Smooth muscle cell (in vitro differentiated cells): ENCODE data around the gene LYRM4. TPM values are rescaled to one million over a fixed set of nuclear protein-coding genes. Genes with fewer than 3 reads are reported as not detected.

Source experiments
- DNase-seq: peaks from one replicate; lab custom pipeline; 2025; ENCODE audit not compliant: unreplicated experiment; lab: John Stamatoyannopoulos, UW
- H2AFZ ChIP-seq: fragments of 200-600 bp; sonication (generic); 2 replicates; pipeline ENCODE4 v1.6.0; 2016; ENCODE audit warnings: antibody characterized with exemption, low read depth, mild to moderate bottlenecking
- H3F3A ChIP-seq: fragments of 200-600 bp; sonication (generic); 2 replicates; pipeline ENCODE4 v1.6.0; 2017; ENCODE audit warnings: antibody characterized with exemption, low read depth
- H3K27ac ChIP-seq: fragments of 200-600 bp; sonication (generic); 2 replicates; pipeline ENCODE4 v1.5.1; 2016; ENCODE audit warnings: low read depth, mild to moderate bottlenecking
- H3K27me3 ChIP-seq: fragments of 200-600 bp; sonication (generic); 2 replicates; pipeline ENCODE4 v1.6.1; 2016; ENCODE audit warnings: low read depth, mild to moderate bottlenecking
- H3K36me3 ChIP-seq: fragments of 200-600 bp; sonication (generic); 2 replicates; pipeline ENCODE4 v1.5.1; 2016; ENCODE audit warnings: low read depth
- H3K4me1 ChIP-seq: fragments of 200-600 bp; sonication (generic); 2 replicates; pipeline ENCODE4 v1.5.1; 2016; ENCODE audit warnings: low read depth
- H3K4me2 ChIP-seq: fragments of 200-600 bp; sonication (generic); 2 replicates; pipeline ENCODE4 v1.6.0; 2016; ENCODE audit warnings: mild to moderate bottlenecking
- H3K4me3 ChIP-seq: fragments of 200-600 bp; sonication (generic); 2 replicates; pipeline ENCODE4 v1.5.1; 2016; ENCODE audit warnings: mild to moderate bottlenecking
- H3K79me2 ChIP-seq: fragments of 200-600 bp; sonication (generic); 2 replicates; pipeline ENCODE4 v1.6.0; 2016; ENCODE audit warnings: low read depth, mild to moderate bottlenecking
- H3K9ac ChIP-seq: fragments of 200-600 bp; sonication (generic); 2 replicates; pipeline ENCODE4 v1.6.0; 2016; ENCODE audit warnings: low read depth
- H3K9me3 ChIP-seq: fragments of 200-600 bp; sonication (generic); replicated peaks from 2 replicates; pipeline ENCODE4 v1.5.1; 2016; ENCODE audit warnings: low read depth
- H4K20me1 ChIP-seq: fragments of 200-600 bp; sonication (generic); 2 replicates; pipeline ENCODE4 v1.6.0; 2016; ENCODE audit warnings: low read depth
- WGBS: methylation state at CpG from one replicate; pipeline ENCODE4 v1.1.7; 2016; ENCODE audit warnings: low lambda C conversion rate; 5-methylcytosine and 5-hydroxymethylcytosine counted together
- polyA plus RNA-seq: library from polyadenylated mRNA; unstranded; fragments of >200 nt; fragmentation: Nextera tagmentation; extraction: Ambion mirVana; gene quantifications from 2 replicates; pipeline ENCODE4 v1.2.1, GENCODE V29; 2016
- total RNA-seq: library from RNA; depleted of rRNA; stranded (reverse); fragments of >200 nt; gene quantifications from 2 replicates; pipeline ENCODE4 v1.2.3, GENCODE V29; 2014
- TF ChIP-seq, protein P1 (sequence below): fragments of 200-600 bp; sonication (generic); IDR thresholded peaks from 2 replicates; pipeline ENCODE4 v1.5.1; 2017; ENCODE audit warnings: borderline replicate concordance, mild to moderate bottlenecking, antibody characterized with exemption; ENCODE audit not compliant: insufficient read depth, poor library complexity, severe bottlenecking

The LYRM4 gene
- total and polyA plus RNA-seq, 2 experiments from 2014 or later: 26.1 to 27.1 TPM

DNA sequence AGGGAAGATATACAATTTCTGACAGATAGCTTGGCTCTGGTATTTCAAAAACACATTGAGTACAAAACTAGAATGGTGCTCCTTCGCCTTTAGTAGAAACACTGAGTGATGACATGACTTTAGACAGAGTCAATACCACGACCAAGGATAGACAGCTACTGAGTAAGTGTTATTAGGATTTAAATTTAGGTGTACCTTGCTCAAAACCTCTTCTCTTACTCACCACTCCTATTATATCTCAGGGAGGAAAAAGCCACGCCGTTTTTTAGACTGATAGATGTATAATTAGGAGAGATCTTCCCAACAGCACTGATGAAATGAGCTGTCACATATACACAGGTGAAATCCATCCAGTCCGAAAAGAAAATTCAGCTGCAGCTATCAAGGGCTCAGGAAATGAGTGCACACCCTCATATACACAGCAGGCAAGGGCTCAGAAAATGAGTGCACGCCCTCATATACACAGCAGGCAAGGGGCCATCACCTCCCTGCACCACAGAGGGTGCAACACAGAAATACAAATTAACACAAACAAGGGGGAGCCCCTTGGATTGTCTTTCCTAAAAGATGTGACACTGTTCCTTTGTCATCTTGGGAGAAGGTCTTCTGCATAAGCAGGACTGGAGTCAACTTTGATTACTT, 53.7 kb downstream of the LYRM4 start:
- Histone ChIP-seq H2AFZ (no peak overlapping the region), H3K4me1 (peaks cover 14% of the 10 kb centered on the region), H3K36me3 (no peaks in the 10 kb centered on the region), H3K27ac (no peak overlapping the region), H3K9me3 (no peaks in the 10 kb centered on the region), H3K4me3 (no peak overlapping the region), H3K4me2 (no peak overlapping the region), H3K9ac (no peak overlapping the region), H3K79me2 (no peaks in the 10 kb centered on the region), H3K27me3 (no peaks in the 10 kb centered on the region), H3F3A (no peaks in the 10 kb centered on the region), H4K20me1 (no peaks in the 10 kb centered on the region)
- DNase-seq: no peak
- WGBS: 87% methylated on average over 6 of the region's 6 CpGs
- TF ChIP-seq, protein P1, sequence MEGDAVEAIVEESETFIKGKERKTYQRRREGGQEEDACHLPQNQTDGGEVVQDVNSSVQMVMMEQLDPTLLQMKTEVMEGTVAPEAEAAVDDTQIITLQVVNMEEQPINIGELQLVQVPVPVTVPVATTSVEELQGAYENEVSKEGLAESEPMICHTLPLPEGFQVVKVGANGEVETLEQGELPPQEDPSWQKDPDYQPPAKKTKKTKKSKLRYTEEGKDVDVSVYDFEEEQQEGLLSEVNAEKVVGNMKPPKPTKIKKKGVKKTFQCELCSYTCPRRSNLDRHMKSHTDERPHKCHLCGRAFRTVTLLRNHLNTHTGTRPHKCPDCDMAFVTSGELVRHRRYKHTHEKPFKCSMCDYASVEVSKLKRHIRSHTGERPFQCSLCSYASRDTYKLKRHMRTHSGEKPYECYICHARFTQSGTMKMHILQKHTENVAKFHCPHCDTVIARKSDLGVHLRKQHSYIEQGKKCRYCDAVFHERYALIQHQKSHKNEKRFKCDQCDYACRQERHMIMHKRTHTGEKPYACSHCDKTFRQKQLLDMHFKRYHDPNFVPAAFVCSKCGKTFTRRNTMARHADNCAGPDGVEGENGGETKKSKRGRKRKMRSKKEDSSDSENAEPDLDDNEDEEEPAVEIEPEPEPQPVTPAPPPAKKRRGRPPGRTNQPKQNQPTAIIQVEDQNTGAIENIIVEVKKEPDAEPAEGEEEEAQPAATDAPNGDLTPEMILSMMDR: no peak

DNA sequence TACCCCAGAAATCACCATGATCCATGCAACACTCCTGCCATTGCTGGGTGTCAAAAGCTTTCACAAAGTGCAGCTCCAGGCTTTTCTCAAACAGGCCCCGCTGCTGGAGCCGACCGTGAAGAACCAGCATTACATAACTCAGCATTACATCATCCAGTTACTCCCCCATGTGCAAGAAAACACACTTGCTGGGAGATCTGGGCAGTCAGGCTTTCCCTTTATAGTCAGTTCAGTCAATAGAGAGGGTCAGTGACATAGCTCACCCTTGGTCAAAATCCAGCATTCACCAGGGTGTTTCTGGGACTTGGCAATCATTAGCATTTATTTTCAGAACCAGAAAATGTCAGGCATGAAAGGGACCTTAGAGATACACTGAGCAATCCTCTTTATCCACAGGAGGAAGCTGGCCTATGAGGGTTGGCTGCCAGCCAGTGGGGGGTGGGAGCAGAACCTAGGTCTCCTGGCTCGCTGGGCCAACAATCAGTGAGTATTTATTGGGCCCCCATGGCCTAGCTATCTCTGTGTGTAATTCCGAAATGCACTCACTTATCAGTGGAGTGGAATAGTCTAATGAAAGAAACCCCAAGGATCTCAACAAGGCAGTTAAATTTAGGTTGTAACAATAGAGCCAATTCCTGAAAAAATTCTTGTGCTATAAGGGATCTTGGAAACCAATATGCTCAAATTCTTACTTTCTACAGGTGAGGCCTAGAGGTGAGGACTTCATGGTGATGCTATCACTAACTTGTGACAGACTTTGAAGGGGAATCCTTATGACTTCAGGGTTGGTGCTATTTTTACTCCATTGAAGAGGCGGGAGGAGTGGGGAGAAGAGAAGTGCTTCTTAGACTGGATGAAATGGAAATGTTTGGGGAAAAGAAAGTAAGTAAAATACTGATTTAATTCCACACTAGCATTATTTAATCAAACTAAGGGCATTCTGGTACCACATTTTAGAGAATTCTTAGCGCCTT, 54.6 kb downstream of the LYRM4 start:
- H3K36me3 ChIP-seq: no peaks in the 10 kb centered on the region
- H3K27ac ChIP-seq: no peak overlapping the region
- no peak overlapping the region for H3K4me3 ChIP-seq
- peaks cover 14% of the 10 kb centered on the region for H3K4me1 ChIP-seq
- TF ChIP-seq, protein P1: no peak
- WGBS: 43% methylated on average over 7 of the region's 7 CpGs
- H2AFZ ChIP-seq: no peak overlapping the region
- H3K4me2 ChIP-seq: peak overlapping the region; percentile 26
- no peaks in the 10 kb centered on the region for H3K9me3 ChIP-seq
- no peaks in the 10 kb centered on the region for H3K27me3 ChIP-seq
- no peak for DNase-seq
- H4K20me1 ChIP-seq: no peaks in the 10 kb centered on the region
- H3F3A ChIP-seq: no peaks in the 10 kb centered on the region
- no peak overlapping the region for H3K9ac ChIP-seq
- no peaks in the 10 kb centered on the region for H3K79me2 ChIP-seq

DNA sequence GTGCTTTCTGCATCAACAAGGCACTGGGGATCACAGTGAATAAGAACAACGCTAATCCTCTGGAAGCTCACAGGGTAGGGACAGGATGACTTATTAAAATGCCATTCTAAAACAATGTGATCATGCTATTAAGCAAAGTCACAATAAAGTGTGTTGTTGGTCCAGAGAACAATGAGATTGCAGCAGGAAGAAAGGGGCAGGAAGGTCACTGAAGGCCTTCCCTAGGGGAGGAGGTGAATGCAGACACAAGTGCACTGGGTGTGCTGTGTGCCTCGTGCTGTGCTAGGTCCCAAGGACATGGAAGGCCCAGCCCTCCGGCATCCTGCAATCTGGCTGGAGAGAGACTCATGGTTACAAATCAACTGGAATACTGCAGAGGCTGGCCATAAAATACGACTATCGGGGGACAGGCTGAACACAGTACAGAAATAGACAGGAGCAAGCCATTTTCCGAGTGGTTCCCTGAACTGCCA, 55.7 kb downstream of the LYRM4 start:
- H3K36me3 ChIP-seq: no peaks in the 10 kb centered on the region
- H3K79me2 ChIP-seq: no peaks in the 10 kb centered on the region
- H3K4me2 ChIP-seq: no peak overlapping the region
- no peak for DNase-seq
- no peak overlapping the region for H3K9ac ChIP-seq
- H3F3A ChIP-seq: no peaks in the 10 kb centered on the region
- no peaks in the 10 kb centered on the region for H3K9me3 ChIP-seq
- no peaks in the 10 kb centered on the region for H3K27me3 ChIP-seq
- H2AFZ ChIP-seq: no peak overlapping the region
- no peak overlapping the region for H3K4me3 ChIP-seq
- TF ChIP-seq, protein P1: no peak
- WGBS: 89% methylated on average over 6 of the region's 6 CpGs
- no peak overlapping the region for H3K27ac ChIP-seq
- H3K4me1 ChIP-seq: peaks cover 14% of the 10 kb centered on the region
- no peaks in the 10 kb centered on the region for H4K20me1 ChIP-seq
